ENCODE results near the gene CCNE1. TPM values are rescaled to one million over a fixed set of nuclear protein-coding genes. Genes with fewer than 3 reads are reported as not detected.

Gene CCNE1
- total RNA-seq, 1 experiment from 2014 or later = 33.2 TPM

- no peak for TF ChIP-seq CTCF (IDR thresholded peaks at IDR 0.05; ENCODE audit: insufficient read depth in 1 of 2, low read depth in 1 of 2, low read length in 1 of 2, severe bottlenecking in 1 of 2, unreplicated experiment in 1 of 2)
- Histone ChIP-seq H3K4me3 (ENCODE audit: low read depth, low read length) (peak overlapping the region; percentile 63), H3K9me3 (no peaks in the 10 kb centered on the region), H3K27me3 (replicated peaks; ENCODE audit: control insufficient read depth, insufficient read depth, low read length) (no peaks in the 10 kb centered on the region), H3K36me3 (ENCODE audit: control insufficient read depth, insufficient read depth, low read length) (no peaks in the 10 kb centered on the region), H3K4me1 (peaks cover 43% of the 10 kb centered on the region)
- DNase-seq = peak; percentile 58 to 68
- BruUV-seq (replicated peaks) = TSS peak; percentile 85
- Mint-ChIP-seq H3K4me3 (ENCODE audit: unreplicated experiment) (peak overlapping the region; percentile 89), H3K36me3 (ENCODE audit: insufficient read depth, unreplicated experiment) (peaks cover 8% of the 10 kb centered on the region), H3K9me3 (ENCODE audit: unreplicated experiment) (no peaks in the 10 kb centered on the region), H3K27me3 (ENCODE audit: insufficient read depth, unreplicated experiment) (no peaks in the 10 kb centered on the region), H3K27ac (ENCODE audit: unreplicated experiment) (peak overlapping the region; percentile 85), H3K4me1 (ENCODE audit: low read depth, unreplicated experiment) (peaks cover 37% of the 10 kb centered on the region)
- ChIA-PET CTCF (interaction anchor here (0.6 to 2.5 kb wide), 4 partner anchors 12 to 74 kb away, joined by 4 to 11 read pairs (median 6); no protein-coding TSS in a partner anchor), POLR2A (interaction anchor here (0.7 to 1.5 kb wide), 2 partner anchors 112 to 240 kb away, joined by 3 to 8 read pairs; partner anchors contain the start of gene POP4)
- intact Hi-C loops (cut with micrococcal nuclease; ENCODE audit: unreplicated experiment) = loop anchor here (1.0 kb wide), 2 partner anchors 26 to 34 kb away; partner anchors contain the start of gene CCNE1
These were observed 33.9 kb downstream of the CCNE1 start for GRCh38 chr19:29845574-29846176.

- Histone ChIP-seq H3K4me1 (peaks cover 12% of the 10 kb centered on the region), H3K4me3 (ENCODE audit: low read depth, low read length) (no peak overlapping the region), H3K27me3 (replicated peaks; ENCODE audit: control insufficient read depth, insufficient read depth, low read length) (no peaks in the 10 kb centered on the region), H3K9me3 (no peaks in the 10 kb centered on the region), H3K36me3 (ENCODE audit: control insufficient read depth, insufficient read depth, low read length) (no peaks in the 10 kb centered on the region)
- peak overlapping the region; percentile 67 for H3K27ac Mint-ChIP-seq (ENCODE audit: unreplicated experiment)
- ChIA-PET POLR2A (no interaction called here), CTCF (interaction anchor here (2.5 kb wide), 1 partner anchor 9 kb away, joined by 7 read pairs; no protein-coding TSS in a partner anchor)
- no peak for DNase-seq
- no TSS peak for BruUV-seq (replicated peaks)
- no peaks in the 10 kb centered on the region for H3K9me3 Mint-ChIP-seq (ENCODE audit: unreplicated experiment)
- H3K4me1 Mint-ChIP-seq (ENCODE audit: low read depth, unreplicated experiment) = peaks cover 19% of the 10 kb centered on the region
- intact Hi-C loops (cut with micrococcal nuclease; ENCODE audit: unreplicated experiment) = no loop called here
- TF ChIP-seq CTCF (IDR thresholded peaks at IDR 0.05; ENCODE audit: insufficient read depth in 1 of 2, low read depth in 1 of 2, low read length in 1 of 2, severe bottlenecking in 1 of 2, unreplicated experiment in 1 of 2) = no peak
- H3K36me3 Mint-ChIP-seq (ENCODE audit: insufficient read depth, unreplicated experiment) = peaks cover 8% of the 10 kb centered on the region
- H3K27me3 Mint-ChIP-seq (ENCODE audit: insufficient read depth, unreplicated experiment) = no peaks in the 10 kb centered on the region
- no peak overlapping the region for H3K4me3 Mint-ChIP-seq (ENCODE audit: unreplicated experiment)
These were observed 37.4 kb downstream of the CCNE1 start for GRCh38 chr19:29849208-29849607.

- H3K9me3 Mint-ChIP-seq (ENCODE audit: unreplicated experiment) = no peaks in the 10 kb centered on the region
- H3K27ac Mint-ChIP-seq (ENCODE audit: unreplicated experiment) = no peak overlapping the region
- Histone ChIP-seq H3K4me1 (peaks cover 12% of the 10 kb centered on the region), H3K27me3 (replicated peaks; ENCODE audit: control insufficient read depth, insufficient read depth, low read length) (no peaks in the 10 kb centered on the region), H3K4me3 (ENCODE audit: low read depth, low read length) (no peak overlapping the region), H3K36me3 (ENCODE audit: control insufficient read depth, insufficient read depth, low read length) (no peaks in the 10 kb centered on the region), H3K9me3 (no peaks in the 10 kb centered on the region; the same call in 1 of the 2 replicates)
- CTCF ChIA-PET = no interaction called here
- BruUV-seq (replicated peaks) = no TSS peak
- no peak overlapping the region for H3K4me3 Mint-ChIP-seq (ENCODE audit: unreplicated experiment)
- no peaks in the 10 kb centered on the region for H3K27me3 Mint-ChIP-seq (ENCODE audit: insufficient read depth, unreplicated experiment)
- H3K36me3 Mint-ChIP-seq (ENCODE audit: insufficient read depth, unreplicated experiment) = peaks cover under 1% of the 10 kb centered on the region
- intact Hi-C loops (cut with micrococcal nuclease; ENCODE audit: unreplicated experiment) = no loop called here
- no peak for TF ChIP-seq CTCF (IDR thresholded peaks at IDR 0.05; ENCODE audit: insufficient read depth in 1 of 2, low read depth in 1 of 2, low read length in 1 of 2, severe bottlenecking in 1 of 2, unreplicated experiment in 1 of 2)
- POLR2A ChIA-PET = no interaction called here
- no peak for DNase-seq
- peaks cover 26% of the 10 kb centered on the region for H3K4me1 Mint-ChIP-seq (ENCODE audit: low read depth, unreplicated experiment)
These were observed 38.7 kb downstream of the CCNE1 start for GRCh38 chr19:29850482-29850881.
